NCI-H146 treated with DMSO at 0.1 percent for 48 hours (cell line): Measurements from ENCODE around the gene DIS3L2.

ENCODE experiments used
- DNase-seq: peaks from one replicate; lab custom pipeline; 2025; ENCODE audit not compliant: unreplicated experiment; lab: John Stamatoyannopoulos, UW

Gene DIS3L2

GRCh38 chr2:232255033-232255432 is 293.5 kb downstream of the DIS3L2 start:
- no peak for DNase-seq

GRCh38 chr2:232260075-232260474 is 298.6 kb downstream of the DIS3L2 start:
- no peak for DNase-seq

DNA sequence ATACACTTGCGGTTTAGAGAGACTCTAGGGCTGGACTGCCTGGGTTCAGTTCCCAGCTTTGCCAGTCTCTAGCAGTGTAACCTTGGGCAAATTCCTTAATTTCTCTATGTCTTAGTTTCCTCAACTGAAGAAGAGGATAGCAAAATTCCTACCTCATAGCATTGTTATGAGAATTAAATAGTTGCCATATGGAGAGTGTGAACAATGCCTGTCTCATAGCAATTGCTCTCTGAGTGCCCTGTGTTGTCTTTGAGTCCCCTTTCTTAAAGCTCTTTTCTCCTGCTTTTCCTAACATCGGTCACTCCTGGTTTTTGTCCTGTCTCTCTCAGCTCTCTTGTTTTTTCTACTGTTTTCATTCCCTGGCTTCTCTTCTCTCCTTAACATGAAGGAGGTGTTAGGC is 300.3 kb downstream of the DIS3L2 start:
- no peak for DNase-seq

- DNase-seq: no peak
These were observed 301.8 kb downstream of the DIS3L2 start for GRCh38 chr2:232263295-232263694.

DNA sequence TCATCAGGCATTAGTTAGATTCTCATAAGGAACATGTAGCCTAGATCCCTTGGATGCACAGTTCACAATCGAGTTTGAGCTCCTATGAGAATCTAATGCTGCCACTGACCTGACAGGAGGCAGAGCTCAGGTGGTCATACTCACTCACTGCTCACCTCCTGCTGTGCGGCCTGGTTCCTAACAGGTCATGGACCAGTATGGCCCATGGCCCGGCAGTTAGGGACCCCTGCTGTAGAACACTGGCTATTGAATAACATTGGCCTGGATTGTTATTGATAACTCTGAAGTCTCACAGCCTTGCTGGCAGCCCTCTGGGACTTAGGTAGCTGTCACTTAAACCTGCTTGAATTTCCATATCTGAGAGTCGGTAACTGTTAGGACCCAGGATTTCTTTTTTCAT is 302.6 kb downstream of the DIS3L2 start:
- no peak for DNase-seq

- DNase-seq: no peak
These were observed 303.8 kb downstream of the DIS3L2 start for GRCh38 chr2:232265329-232265728.

DNA sequence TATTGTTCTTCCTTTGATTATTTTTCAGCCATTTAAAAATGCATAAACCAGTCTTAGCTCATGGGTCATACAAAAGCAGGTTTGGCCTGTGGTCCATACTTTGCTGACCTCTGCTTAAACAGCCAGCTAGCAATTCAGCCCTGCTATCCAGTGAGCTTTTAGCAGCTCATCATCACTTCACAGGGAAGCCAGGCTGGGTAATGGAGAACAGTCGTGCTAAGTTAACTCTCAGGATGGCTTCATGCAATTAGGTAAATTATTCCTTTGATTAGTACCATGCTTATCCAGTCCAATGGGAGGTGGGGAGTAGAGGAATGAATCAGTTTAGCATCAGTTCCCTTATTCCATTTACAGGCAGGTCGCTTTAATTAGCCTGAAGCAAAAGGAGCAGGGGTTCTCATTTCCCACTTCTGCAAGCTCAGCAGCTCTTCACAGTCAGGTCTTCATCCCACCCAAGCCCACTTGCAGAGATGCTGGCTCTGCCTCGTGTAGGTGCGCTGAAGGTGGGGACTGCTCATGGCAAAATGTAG is 307.2 kb downstream of the DIS3L2 start:
- DNase-seq: no peak

GRCh38 chr2:232269867-232270266 is 308.4 kb downstream of the DIS3L2 start:
- DNase-seq: no peak

GRCh38 chr2:232273903-232274643 is 312.6 kb downstream of the DIS3L2 start:
- no peak for DNase-seq

GRCh38 chr2:232275670-232276069 is 314.2 kb downstream of the DIS3L2 start:
- no peak for DNase-seq

GRCh38 chr2:232276084-232276732 is 314.7 kb downstream of the DIS3L2 start:
- no peak for DNase-seq

- DNase-seq: no peak
These were observed 315.3 kb downstream of the DIS3L2 start for GRCh38 chr2:232276733-232277313.

DNA sequence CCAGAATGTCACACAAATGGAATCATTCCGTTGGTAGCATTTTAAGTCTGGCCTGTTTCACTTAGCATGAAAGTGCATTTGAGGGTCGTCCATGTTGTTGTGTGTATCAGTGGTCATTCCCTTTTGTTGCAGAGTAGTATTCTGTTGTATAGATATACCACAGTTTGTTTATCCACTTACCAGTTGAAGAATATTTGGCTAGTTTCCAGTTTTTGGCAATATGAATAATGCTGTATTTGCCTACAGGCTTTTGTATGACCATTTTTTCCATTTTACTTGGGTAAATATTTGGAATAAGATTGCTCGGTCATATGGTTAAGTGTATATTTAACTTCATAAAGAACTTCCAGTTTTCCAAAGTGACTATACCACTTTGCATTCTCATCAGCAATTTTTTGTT is 317.0 kb downstream of the DIS3L2 start:
- DNase-seq: no peak

GRCh38 chr2:232280341-232280740 is 318.8 kb downstream of the DIS3L2 start:
- no peak for DNase-seq

DNA sequence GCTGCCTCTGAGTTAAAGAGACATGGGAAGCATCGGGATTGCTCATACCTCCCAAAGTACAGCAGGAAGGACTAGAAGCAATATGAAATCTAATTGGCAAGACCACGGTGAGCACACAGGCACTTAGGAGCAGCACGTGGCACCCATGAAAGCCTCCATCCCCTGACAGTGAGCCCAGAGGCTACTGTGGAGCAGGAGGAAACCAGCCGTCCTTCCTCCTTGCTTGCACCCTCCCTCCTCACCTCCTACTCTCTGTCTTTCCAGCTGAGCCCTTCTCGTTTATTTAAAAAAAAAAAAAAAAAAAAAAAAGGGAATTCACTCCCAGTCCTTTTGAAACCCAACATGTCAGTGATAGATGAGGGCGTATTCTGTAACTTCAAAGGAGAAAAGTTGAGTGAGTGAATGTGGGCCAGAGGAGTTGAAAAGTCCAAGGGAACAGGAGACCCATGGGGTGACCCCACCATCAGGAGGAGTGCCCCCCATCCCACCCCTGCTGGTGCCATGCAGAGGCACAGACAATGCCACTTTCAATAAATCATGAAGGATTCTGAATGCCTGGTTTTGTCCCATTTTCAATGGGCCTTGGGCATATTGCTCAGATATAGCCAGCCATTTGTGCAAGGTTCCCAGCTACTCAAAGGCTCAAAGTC is 320.5 kb downstream of the DIS3L2 start:
- no peak for DNase-seq

DNA sequence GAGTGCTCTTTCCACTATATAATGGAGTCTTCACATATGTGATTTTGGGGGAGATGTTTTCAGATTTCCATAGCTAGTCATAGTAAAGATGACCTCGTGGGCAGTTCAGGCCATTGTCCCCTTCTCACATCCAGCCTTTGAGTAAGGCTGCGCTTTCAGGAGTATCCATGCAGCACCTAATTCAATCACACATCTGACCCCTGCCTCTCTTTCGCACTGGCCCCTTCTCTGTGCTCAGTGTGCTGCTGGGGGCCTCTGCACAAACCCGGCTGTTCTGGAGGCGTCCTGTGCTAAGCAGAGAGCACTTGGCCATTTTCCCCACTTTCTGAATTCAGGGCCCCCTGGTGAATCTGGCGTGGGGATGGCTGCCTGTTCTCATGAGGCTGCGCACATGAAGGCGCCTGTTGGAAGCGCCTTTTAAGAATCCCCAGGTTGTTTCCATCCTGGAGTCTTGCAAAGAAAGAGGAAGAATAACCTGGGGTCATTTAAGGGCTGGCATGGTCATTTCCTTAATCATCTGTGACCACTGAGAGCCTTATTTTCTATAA is 321.1 kb downstream of the DIS3L2 start:
- no peak for DNase-seq

DNA sequence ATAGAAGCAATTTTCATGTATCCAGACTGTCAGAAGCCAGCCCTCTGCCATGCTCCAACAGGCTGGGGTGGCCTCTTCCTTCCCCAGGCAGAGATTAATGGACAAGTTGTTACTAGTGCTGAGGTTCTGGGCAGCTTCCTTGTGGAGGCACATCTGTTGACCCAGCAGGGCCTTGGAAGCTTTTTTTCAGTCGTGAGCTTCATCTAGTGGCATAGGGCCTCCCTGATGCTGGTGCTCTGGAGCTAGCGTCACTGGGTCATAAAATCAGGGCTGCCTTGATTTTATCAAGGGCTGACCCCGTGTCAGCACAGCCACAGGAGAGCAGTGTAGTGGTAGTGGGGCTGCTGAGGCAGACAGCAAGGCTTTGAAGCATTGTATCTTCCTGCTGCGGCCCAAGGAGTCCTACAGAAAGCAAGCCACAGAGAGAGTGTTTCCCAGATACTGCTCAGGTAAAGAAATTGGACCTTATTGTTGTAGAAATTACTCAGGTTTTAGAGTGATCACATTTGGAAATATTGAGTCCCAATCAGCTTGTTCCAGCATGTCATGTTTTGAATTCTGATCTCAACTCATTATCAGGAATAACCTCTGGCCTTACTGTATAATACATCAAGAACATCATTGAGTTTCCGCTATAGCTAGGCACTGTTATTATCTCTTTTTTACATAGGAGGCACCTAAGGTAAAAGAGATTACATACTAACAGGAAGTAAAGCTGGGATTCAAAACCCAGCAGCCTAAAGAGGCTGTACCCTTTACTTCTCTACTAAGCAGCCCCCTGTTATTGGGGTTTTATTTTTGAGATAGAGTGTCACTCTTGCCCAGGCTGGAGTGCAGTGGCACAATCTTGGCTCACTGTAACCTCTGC is 324.7 kb downstream of the DIS3L2 start:
- no peak for DNase-seq

DNA sequence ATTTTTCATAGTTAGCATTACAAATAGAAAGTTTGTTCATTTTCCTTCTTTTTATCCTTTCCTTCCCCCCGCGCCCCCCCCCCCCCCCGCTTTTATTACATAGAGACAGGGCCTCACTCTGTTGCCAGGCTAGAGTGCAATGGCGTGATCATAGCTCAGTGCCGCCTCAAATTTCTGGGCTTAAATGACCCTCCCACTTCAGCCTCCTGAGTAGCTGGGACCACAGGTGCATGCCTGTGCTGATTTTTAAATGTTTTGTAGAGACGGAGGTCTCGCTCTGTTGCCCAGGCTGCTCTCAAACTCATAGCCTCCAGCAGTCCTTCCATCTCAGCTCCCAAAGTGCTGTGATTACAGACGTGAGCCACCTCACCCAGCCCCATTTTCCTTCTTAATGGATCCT is 325.8 kb downstream of the DIS3L2 start:
- DNase-seq: no peak

GRCh38 chr2:232288489-232289030 is 327.0 kb downstream of the DIS3L2 start:
- no peak for DNase-seq

DNA sequence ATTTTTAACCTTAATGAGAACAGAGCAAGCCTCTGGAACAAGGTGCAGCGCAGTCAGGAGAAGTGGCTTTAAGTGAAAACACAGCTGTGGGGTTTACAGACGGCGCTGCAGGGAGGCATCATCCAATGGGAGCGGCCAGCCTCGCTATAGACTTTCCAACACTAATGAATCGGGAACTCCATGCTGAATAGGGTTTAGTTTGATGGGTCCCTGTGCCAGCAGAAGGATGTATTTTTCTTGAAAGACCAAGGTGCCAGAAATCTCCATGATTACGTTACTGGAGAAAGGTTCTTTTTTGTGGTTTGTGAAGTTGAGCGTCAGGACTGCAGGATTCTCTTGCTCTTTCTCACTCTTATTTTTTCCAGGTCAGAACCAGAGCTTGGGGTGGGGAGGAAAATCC is 329.2 kb downstream of the DIS3L2 start:
- no peak for DNase-seq
